ENCODE measurements around the gene SPG11.

DNA sequence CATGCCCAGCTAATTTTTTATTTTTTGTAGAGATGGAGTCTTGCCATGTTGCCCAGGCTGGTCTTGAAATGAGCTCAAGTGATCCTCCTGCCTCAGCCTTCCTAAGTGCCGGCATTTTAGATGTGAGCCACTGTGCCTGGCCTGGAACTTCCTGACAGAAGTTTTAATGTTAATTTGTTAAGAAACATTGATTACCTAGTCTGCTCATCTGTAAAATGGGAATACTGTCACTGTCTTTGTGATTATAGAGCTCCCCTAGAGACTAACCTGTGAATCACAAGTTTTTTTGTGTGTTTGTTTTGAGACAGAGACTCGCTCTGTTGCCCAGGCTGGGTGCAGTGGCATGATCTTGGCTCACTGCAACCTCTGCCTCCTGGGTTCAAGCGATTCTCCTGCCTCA lies 130.8 kb downstream of the SPG11 start:
- TF ChIP-seq POLR2A (IDR thresholded peaks at IDR 0.05) = no peak
- TF ChIP-seq, protein P1, sequence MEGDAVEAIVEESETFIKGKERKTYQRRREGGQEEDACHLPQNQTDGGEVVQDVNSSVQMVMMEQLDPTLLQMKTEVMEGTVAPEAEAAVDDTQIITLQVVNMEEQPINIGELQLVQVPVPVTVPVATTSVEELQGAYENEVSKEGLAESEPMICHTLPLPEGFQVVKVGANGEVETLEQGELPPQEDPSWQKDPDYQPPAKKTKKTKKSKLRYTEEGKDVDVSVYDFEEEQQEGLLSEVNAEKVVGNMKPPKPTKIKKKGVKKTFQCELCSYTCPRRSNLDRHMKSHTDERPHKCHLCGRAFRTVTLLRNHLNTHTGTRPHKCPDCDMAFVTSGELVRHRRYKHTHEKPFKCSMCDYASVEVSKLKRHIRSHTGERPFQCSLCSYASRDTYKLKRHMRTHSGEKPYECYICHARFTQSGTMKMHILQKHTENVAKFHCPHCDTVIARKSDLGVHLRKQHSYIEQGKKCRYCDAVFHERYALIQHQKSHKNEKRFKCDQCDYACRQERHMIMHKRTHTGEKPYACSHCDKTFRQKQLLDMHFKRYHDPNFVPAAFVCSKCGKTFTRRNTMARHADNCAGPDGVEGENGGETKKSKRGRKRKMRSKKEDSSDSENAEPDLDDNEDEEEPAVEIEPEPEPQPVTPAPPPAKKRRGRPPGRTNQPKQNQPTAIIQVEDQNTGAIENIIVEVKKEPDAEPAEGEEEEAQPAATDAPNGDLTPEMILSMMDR (IDR thresholded peaks at IDR 0.05) = no peak

Measured in suprapubic skin (tissue), 3 donors.